Measurements from ENCODE around the gene IL23A.
"Not testable (repeated sequence)": the region's sequence is repeated elsewhere in the genome, so short reads cannot be mapped to it uniquely, and the experiment has no call there.

Gene IL23A

DNA sequence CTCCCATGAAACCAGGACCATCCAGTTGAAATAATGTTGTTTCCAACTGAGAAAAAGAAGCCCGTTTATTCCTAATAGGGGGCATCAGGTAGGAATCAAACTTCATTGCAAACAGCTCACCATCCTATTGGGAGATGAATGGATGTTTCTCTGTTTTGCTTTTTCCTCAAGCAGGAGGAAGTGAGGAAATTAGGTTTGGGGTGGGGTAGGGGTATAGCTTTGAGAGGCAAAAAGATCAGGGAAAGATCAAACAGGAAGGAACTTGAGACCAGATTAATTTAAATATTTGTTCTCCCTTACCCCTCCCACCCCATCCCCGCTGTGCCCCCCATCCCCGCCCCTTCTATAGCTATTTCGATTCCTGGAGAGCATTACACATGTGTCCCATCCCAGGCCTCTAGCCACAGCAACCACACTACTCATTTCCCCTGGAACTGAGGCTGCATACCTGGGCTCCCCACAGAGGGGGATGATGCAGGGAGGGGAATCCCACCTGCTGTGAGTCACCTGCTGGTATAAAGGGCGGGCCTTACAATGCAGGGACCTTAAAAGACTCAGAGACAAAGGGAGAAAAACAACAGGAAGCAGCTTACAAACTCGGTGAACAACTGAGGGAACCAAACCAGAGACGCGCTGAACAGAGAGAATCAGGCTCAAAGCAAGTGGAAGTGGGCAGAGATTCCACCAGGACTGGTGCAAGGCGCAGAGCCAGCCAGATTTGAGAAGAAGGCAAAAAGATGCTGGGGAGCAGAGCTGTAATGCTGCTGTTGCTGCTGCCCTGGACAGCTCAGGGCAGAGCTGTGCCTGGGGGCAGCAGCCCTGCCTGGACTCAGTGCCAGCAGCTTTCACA is at the start of gene IL23A:
IL23A (plus strand) TSS at position 577 of the 850 bp plus-strand sequence; CDS start at position 738, 161 bp downstream.
- in situ Hi-C loops (cut with MboI; ENCODE audit: low sequenced_read_pairs), result no loop called here

GRCh38 chr12:56293795-56294194 is 44.9 kb upstream of the IL23A start:
- in situ Hi-C loops (cut with MboI; ENCODE audit: low sequenced_read_pairs), result no loop called here

DNA sequence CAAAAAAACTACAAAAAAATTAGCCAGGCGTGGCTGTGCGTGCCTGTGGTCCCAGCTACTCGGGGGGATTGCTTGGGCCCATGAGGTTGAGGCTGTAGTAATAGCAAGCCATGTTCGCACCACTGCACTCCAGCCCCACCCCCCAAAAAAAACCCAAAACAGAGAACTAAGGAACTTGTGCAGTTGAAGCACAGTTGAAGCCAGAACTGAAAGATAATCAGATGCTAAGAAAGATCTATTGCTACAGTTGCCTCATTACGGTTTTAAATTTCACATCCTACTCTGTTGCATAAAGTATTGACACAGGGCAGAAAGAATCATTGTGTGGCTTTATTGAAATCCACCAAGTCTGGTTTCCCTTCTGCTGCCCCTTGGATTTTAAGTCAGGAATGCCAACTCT is 42.4 kb upstream of the IL23A start:
- in situ Hi-C loops (cut with MboI; ENCODE audit: low sequenced_read_pairs), result no loop called here

- in situ Hi-C loops (cut with MboI; ENCODE audit: low sequenced_read_pairs), result no loop called here
Measured at GRCh38 chr12:56297400-56297799, 41.3 kb upstream of the IL23A start.

DNA sequence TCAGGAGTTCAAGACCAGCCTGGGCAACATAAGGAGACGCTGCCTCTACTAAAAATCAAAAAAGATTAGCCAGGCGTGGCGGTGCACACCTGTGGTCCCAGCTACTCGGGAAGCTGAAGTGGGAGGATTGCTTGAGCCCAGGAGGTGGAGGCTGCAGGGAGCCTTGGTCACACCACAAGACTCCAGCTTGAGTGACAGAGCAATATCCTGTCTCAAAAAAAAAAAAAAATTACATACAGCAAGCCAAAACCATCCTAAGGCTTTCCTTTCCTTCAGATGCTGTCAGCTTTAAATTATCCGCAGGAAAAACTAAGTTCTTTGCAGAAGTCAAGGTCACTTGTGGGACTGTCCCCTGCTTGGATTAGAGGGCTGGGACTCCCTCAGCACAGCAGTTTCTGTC is 39.9 kb upstream of the IL23A start:
- in situ Hi-C loops (cut with MboI; ENCODE audit: low sequenced_read_pairs), result no loop called here

- in situ Hi-C loops (cut with MboI; ENCODE audit: low sequenced_read_pairs), result no loop called here
Measured at GRCh38 chr12:56299308-56299852, 39.3 kb upstream of the IL23A start.

- in situ Hi-C loops (cut with MboI; ENCODE audit: low sequenced_read_pairs), result no loop called here
Measured at GRCh38 chr12:56299853-56300643, 38.6 kb upstream of the IL23A start, which contains the start of gene CS. Gene CS, minus strand, starts transcription at chr12:56300330. Its CDS starts 129 bp downstream, at chr12:56300201.

DNA sequence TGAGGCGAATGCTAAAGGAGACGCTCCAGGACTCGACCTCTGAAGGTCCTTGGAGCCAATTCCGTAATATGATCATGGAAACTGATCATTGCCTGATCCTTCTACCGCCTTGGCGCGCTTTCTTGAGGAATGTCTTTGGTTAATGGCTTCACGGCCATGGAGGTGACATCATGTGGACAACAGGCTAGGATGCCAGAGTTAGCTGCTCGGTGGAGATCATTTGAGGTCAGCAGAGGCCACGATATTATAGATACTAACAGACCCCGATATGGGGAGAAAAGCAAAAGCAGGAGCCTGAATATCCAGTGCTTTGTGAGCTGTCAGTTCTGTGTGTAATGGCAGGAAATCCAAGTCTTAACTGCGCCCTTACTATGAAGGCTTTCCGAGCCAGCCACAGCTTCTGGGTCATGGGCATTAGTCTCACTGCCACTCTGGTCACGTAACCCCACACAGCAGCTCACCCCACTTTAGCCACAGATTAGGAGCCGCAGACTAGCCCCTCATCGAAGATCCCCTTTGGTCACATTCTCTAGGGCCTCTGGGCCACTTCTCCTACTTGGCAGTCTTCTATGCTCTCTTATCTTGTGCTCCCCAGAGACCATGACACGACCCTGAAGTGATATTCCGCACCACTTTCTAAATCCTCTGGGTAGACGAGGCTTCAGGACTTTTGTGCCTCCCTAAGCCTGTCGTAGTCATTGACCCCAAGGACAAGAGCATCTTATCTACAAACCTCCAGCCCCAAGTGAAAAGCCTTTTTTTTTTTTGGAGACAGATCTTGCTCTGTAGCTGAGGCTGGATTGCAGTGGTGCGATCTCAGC is 37.8 kb upstream of the IL23A start:
- in situ Hi-C loops (cut with MboI; ENCODE audit: low sequenced_read_pairs), result no loop called here

DNA sequence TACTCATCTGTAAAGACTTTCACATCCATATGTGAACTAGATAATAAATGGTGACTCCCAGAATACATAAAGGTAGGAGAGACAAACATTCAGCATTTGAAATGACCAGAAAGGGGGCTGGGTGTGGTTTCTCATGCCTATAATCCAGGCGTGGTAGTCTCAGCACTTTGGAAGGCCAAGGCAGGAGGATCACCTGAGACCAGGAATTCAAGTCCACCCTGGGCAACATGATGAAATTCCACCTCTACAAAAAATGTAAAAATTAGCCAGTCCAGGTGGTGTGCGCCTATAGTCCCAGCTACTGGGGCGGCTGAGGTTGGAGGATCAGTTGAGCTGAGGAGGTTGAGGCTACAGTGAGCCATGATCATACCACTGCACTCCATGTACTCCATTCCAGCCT is 34.4 kb upstream of the IL23A start:
- in situ Hi-C loops (cut with MboI; ENCODE audit: low sequenced_read_pairs), result no loop called here

DNA sequence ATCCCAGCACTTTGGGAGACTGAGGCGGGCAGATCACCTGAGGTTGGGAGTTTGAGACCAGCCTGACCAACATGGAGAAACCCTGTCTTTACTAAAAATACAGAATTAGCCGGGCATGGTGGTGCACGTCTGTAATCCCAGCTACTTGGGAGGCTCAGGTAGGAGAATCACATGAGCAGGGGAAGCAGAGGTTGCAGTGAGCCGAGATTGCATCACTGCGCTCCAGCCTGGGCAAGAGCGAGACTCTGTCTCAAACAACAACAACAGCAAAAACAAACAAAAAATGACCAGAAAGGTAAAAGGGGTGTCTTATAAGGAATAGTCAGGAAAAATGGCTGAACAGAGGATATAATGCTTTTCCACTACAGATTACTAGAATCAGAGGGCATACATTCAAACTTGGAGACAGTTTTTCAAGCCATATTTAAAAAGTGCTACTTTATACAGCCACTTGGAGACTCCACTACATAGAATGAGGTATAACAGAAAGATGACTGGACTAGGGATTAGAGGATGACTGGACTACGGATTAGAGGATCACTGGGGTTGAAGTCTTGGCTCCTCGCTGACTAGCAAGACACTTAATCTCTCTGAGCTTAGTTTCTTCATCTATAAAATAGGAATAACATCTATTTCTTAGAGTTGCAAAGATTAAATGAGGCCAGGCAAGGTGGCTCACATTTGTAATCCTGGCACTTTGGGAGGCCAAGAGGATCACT is 33.7 kb upstream of the IL23A start:
- in situ Hi-C loops (cut with MboI; ENCODE audit: low sequenced_read_pairs), result no loop called here

DNA sequence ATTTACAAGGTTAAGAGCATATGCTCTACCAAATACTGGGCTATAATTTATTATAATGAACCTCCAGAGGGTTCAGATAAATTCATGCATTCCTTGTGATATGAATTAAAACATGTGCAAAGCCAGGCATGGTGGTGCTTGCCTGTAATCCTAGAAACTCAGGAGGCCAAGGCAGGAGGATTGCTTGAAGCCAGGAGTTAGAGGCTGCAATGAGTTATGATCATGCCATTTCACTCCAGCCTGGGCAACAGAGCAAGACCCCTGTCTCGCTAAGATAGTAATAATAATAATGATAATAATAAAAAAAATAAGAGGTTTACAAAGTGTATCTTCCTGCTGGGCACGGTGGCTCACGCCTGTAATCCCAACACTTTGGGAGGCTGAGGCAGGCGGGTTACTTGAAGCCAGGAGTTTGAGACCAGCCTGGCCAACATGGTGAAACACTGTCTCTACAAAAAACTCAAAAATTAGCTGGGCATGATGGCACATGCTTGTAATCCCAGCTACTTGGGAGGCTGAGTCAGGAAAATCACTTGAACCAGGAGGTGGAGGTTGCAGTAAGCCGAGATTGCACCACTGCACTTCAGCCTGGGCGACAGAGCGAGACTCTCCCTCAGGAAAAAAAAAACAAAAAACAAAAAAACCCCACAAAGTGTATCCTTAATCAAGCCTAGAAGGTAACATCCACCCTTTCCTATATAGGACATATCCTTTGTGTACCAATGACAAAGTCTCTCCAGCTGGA is 31.3 kb upstream of the IL23A start:
- in situ Hi-C loops (cut with MboI; ENCODE audit: low sequenced_read_pairs), result no loop called here

DNA sequence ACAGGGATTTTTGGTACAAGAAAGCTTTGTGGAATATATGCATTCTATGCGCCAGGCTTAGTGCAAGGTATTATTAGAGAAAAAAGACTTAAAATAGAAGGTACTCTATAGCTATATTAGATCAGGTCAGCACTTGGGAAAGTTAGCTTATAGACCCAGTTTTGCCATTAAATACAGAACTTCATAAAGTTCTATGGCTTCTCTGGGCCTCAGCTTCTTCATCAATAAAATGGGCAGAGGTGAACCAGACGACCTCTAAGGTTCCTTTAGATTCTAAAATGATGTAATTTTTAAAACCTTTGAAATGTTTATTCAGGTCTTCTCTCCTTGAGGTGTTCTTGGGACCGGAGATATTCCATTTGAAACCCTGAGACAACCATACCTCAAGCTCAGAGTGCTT is 30.0 kb upstream of the IL23A start:
- in situ Hi-C loops (cut with MboI; ENCODE audit: low sequenced_read_pairs), result no loop called here

- in situ Hi-C loops (cut with MboI; ENCODE audit: low sequenced_read_pairs), result no loop called here
Measured at GRCh38 chr12:56311003-56311402, 27.7 kb upstream of the IL23A start.

GRCh38 chr12:56315249-56315621 is 23.4 kb upstream of the IL23A start:
- in situ Hi-C loops (cut with MboI; ENCODE audit: low sequenced_read_pairs), result no loop called here

GRCh38 chr12:56315622-56316473 is 22.8 kb upstream of the IL23A start, which contains the start of gene CNPY2:
Gene CNPY2, minus strand, starts transcription at chr12:56315988. Its CDS starts 771 bp downstream, at chr12:56315217.
- in situ Hi-C loops (cut with MboI; ENCODE audit: low sequenced_read_pairs), result no loop called here

GRCh38 chr12:56317675-56318074 is 21.0 kb upstream of the IL23A start:
- in situ Hi-C loops (cut with MboI; ENCODE audit: low sequenced_read_pairs), result no loop called here

GRCh38 chr12:56321027-56321426 is 17.7 kb upstream of the IL23A start:
- in situ Hi-C loops (cut with MboI; ENCODE audit: low sequenced_read_pairs), result no loop called here

GRCh38 chr12:56321610-56322009 is 17.1 kb upstream of the IL23A start:
- in situ Hi-C loops (cut with MboI; ENCODE audit: low sequenced_read_pairs), result not testable (repeated sequence)
